ENCODE results near the gene FSD2.
"Not testable (repeated sequence)": the region's sequence is repeated elsewhere in the genome, so short reads cannot be mapped to it uniquely, and the experiment has no call there.

The FSD2 gene

GRCh38 chr15:82715003-82715402, 90.9 kb downstream of the FSD2 start:
- DNase-seq, result no peak

GRCh38 chr15:82714016-82714415, 91.9 kb downstream of the FSD2 start:
- DNase-seq, result no peak

GRCh38 chr15:82712036-82712435, 93.8 kb downstream of the FSD2 start:
- DNase-seq, result no peak

- no peak for DNase-seq
These were observed 94.9 kb downstream of the FSD2 start for GRCh38 chr15:82710926-82711490.

- DNase-seq, result no peak
These were observed 95.7 kb downstream of the FSD2 start for GRCh38 chr15:82710208-82710555.

GRCh38 chr15:82709421-82710207, 96.3 kb downstream of the FSD2 start, which contains the start of gene AP3B2:
TSS of gene AP3B2 (minus strand) at chr15:82709875. CDS start at chr15:82709706, 169 bp downstream.
- DNase-seq, result peak; percentile 96

GRCh38 chr15:82709081-82709420, 96.8 kb downstream of the FSD2 start:
- DNase-seq, result peak; percentile 57

- DNase-seq, result not testable (repeated sequence)
These were observed 100.0 kb downstream of the FSD2 start for GRCh38 chr15:82705856-82706255.

Data from NCI-H82 (cell line).